ENCODE measurements around the gene FXYD3. TPM values are rescaled to one million over a fixed set of nuclear protein-coding genes. Genes with fewer than 3 reads are reported as not detected.

Gene FXYD3
- total and polyA plus RNA-seq, 7 experiments from 2014 or later, result not detected

DNA sequence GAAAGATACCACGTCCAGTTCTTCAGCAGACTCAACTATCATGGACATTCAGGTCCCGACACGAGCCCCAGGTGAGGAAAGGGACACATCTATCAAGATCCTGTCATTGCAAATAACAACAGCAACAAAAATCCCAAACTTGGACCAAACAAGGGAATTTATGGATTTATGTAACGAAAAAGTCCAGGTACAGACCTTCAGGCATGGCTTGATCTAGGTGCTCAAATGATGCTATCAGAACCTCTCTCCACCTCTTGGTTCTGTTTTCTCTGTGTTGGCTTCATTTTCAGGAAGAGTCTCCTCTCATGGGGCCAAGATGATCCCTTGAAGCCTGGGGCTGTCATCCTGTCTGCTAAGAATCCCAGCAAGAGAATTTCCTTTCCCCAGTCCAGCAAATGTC lies 41.8 kb downstream of the FXYD3 start:
- peaks cover 23 to 32% of the 10 kb centered on the region in 2 donors for H3K4me1 ChIP-seq (ENCODE audit: control insufficient read depth in 2 of 2, insufficient read depth in 2 of 2, low read length in 2 of 2)
- Mint-ChIP-seq H3K9me3 (peaks cover 0 to 12% (median 4%) of the 10 kb centered on the region in 11 donors), H3K4me1 (peaks cover 36 to 68% (median 55%) of the 10 kb centered on the region in 7 donors), H3K27ac (peak overlapping the region in 7 of 9 donors; percentile 29 to 99 (median 84)), H3K4me3 (peak overlapping the region in 9 of 10 donors; percentile 33 to 100 (median 99)), H3K36me3 (peaks cover 22 to 59% (median 53%) of the 10 kb centered on the region in 5 donors), H3K27me3 (peaks cover 0 to 2% (median 0%) of the 10 kb centered on the region in 5 donors)
- ChIA-PET CTCF (interaction anchor here (0.9 kb wide), 1 partner anchor 15 kb away, joined by 3 read pairs; the partner anchor contains the start of gene FXYD7), POLR2A (interaction anchor here (0.7 to 1.1 kb wide), 2 partner anchors 18 to 49 kb away, joined by 3 to 4 read pairs; no protein-coding TSS in a partner anchor)
- H3K4me3 ChIP-seq (ENCODE audit: low read length), result no peak overlapping the region
- intact Hi-C loops (cut with micrococcal nuclease), result no loop called here
- H3K27ac ChIP-seq (ENCODE audit: low read depth, low read length), result peak overlapping the region; percentile 94
- DNase-seq (no peak), ATAC-seq (no peak)
- H3K27me3 ChIP-seq (ENCODE audit: control insufficient read depth in 2 of 2, insufficient read depth in 2 of 2, low read length in 2 of 2), result no peaks in the 10 kb centered on the region
- peaks cover 0 to 5% (median 3%) of the 10 kb centered on the region in 3 experiments for H3K9me3 ChIP-seq (ENCODE audit: control insufficient read depth in 2 of 3, low read length in 3 of 3)
- peaks cover 35 to 67% (median 43%) of the 10 kb centered on the region in 3 experiments for H3K36me3 ChIP-seq (ENCODE audit: control insufficient read depth in 2 of 3, insufficient read depth in 3 of 3, low read length in 3 of 3)

DNA sequence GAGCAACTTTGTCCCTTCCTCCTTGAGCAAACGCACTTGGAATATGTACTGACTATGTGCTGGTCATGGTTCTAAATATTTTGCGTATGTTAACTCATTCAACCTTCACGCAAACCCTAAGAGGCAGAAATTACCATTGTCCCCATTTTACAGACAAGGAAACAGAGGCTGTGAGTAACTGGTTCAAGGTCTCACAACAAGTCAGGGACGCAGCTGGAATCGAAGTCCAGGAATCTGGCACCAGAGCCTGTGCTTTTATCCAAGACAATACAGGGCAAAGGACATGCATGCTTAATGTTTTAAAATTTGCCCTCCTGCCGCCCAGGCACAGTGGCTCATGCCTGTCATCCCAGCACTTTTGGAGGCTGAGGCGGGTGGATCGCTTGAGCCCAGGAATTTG lies 44.0 kb downstream of the FXYD3 start:
- Histone ChIP-seq H3K9me3 (ENCODE audit: control insufficient read depth in 2 of 3, low read length in 3 of 3) (peaks cover 0 to 15% (median 3%) of the 10 kb centered on the region in 3 experiments), H3K27ac (ENCODE audit: low read depth, low read length) (peak overlapping the region; percentile 37), H3K4me3 (ENCODE audit: low read length) (no peak overlapping the region), H3K36me3 (ENCODE audit: control insufficient read depth in 2 of 3, insufficient read depth in 3 of 3, low read length in 3 of 3) (peaks cover 51 to 84% (median 57%) of the 10 kb centered on the region in 3 experiments), H3K27me3 (ENCODE audit: control insufficient read depth in 2 of 2, insufficient read depth in 2 of 2, low read length in 2 of 2) (no peaks in the 10 kb centered on the region), H3K4me1 (ENCODE audit: control insufficient read depth in 2 of 2, insufficient read depth in 2 of 2, low read length in 2 of 2) (peaks cover 18 to 26% of the 10 kb centered on the region in 2 donors)
- Mint-ChIP-seq H3K4me1 (peaks cover 32 to 66% (median 51%) of the 10 kb centered on the region in 7 donors), H3K27ac (peak overlapping the region in 5 of 9 donors; percentile 10 to 76 (median 68)), H3K4me3 (no peak overlapping the region), H3K36me3 (peaks cover 32 to 81% (median 75%) of the 10 kb centered on the region in 5 donors), H3K9me3 (peaks cover 0 to 30% (median 7%) of the 10 kb centered on the region in 11 donors), H3K27me3 (no peaks in the 10 kb centered on the region)
- ChIA-PET POLR2A (interaction anchor here (1.1 to 2.4 kb wide), 3 partner anchors 13 to 55 kb away, joined by 3 to 11 read pairs (median 5); no protein-coding TSS in a partner anchor), CTCF (no interaction called here)
- no peak for DNase-seq
- ATAC-seq, result no peak
- intact Hi-C loops (cut with micrococcal nuclease), result no loop called here

DNA sequence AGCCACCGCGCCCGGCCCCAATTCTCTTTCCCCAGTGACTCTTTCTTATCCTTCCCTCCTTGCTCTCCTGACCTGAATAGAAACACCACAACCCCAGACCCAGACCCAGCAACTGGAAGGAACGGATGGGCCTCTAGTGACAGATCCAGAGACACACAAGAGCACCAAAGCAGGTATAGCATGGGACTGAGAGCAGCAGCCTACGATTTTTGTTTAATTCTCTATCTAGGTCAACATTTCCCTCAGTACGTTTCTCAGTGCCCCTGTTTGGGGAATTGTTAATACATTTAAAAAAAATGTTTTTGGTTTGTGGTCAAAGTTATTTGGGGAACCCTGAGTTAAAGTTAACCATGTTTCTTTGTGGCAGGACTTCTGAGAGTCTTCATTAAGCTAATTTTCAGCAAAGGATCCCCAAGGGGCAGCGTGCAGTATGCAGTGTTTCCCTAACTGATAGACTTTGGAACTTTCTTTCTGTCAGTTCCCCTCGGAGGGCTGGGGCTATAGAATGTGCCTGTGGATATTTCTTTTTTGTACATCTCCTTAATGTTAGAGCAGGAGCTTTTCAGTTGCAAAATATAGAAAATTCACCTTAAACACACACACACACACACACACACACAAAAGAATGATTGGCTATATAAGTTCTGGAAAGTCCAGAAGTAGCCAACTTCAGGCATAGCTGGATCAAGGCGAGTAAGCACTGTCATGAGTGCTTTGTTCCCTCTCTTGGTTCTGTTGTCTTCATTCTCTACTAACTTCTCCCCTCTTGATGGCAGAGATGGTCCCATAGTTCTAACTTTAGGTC lies 45.2 kb downstream of the FXYD3 start:
- intact Hi-C loops (cut with micrococcal nuclease), result no loop called here
- H3K27me3 ChIP-seq (ENCODE audit: control insufficient read depth in 2 of 2, insufficient read depth in 2 of 2, low read length in 2 of 2), result no peaks in the 10 kb centered on the region
- Mint-ChIP-seq H3K4me1 (peaks cover 31 to 64% (median 53%) of the 10 kb centered on the region in 7 donors), H3K27me3 (no peaks in the 10 kb centered on the region), H3K27ac (peak overlapping the region in 7 of 9 donors; percentile 75 to 93 (median 83)), H3K36me3 (peaks cover 38 to 93% (median 84%) of the 10 kb centered on the region in 5 donors), H3K9me3 (peaks cover 0 to 36% (median 14%) of the 10 kb centered on the region in 11 donors), H3K4me3 (no peak overlapping the region)
- DNase-seq (no peak), ATAC-seq (no peak)
- POLR2A ChIA-PET, result interaction anchor here (0.6 to 2.7 kb wide), 10 partner anchors 9 to 144 kb away, joined by 3 to 11 read pairs (median 4); no protein-coding TSS in a partner anchor
- peaks cover 58 to 90% (median 67%) of the 10 kb centered on the region in 3 experiments for H3K36me3 ChIP-seq (ENCODE audit: control insufficient read depth in 2 of 3, insufficient read depth in 3 of 3, low read length in 3 of 3)
- peaks cover 17 to 24% of the 10 kb centered on the region in 2 donors for H3K4me1 ChIP-seq (ENCODE audit: control insufficient read depth in 2 of 2, insufficient read depth in 2 of 2, low read length in 2 of 2)
- H3K4me3 ChIP-seq (ENCODE audit: low read length), result no peak overlapping the region
- no peak overlapping the region for H3K27ac ChIP-seq (ENCODE audit: low read depth, low read length)
- H3K9me3 ChIP-seq (ENCODE audit: control insufficient read depth in 2 of 3, low read length in 3 of 3), result peaks cover 0 to 23% (median 3%) of the 10 kb centered on the region in 3 experiments
- CTCF ChIA-PET, result interaction anchor here (0.9 to 1.5 kb wide), 2 partner anchors 15 to 58 kb away, joined by 3 to 6 read pairs; no protein-coding TSS in a partner anchor

DNA sequence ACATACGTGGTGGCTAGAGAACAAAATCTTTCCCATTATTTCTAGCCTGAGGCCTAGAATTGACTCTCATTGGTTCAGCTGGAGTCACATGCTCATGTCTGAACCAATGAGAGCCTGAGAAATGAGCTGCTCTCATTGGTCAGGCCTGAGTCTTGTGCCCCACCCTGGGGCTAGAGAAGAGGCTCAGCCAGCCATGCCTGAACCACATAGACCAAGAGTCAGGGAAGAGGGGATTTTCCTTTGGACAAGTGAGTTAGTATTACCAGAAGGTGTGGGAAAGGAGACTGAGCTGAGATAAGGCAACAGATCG lies 45.8 kb downstream of the FXYD3 start:
- H3K4me3 Mint-ChIP-seq, result no peak overlapping the region
- ChIA-PET POLR2A (interaction anchor here (0.6 to 2.7 kb wide), 6 partner anchors 13 to 62 kb away, joined by 3 to 11 read pairs (median 6); no protein-coding TSS in a partner anchor), CTCF (interaction anchor here (0.9 to 1.5 kb wide), 2 partner anchors 16 to 58 kb away, joined by 3 to 6 read pairs; no protein-coding TSS in a partner anchor)
- DNase-seq (no peak), ATAC-seq (no peak)
- Histone ChIP-seq H3K36me3 (ENCODE audit: control insufficient read depth in 2 of 3, insufficient read depth in 3 of 3, low read length in 3 of 3) (peaks cover 62 to 96% (median 73%) of the 10 kb centered on the region in 3 experiments), H3K27me3 (ENCODE audit: control insufficient read depth in 2 of 2, insufficient read depth in 2 of 2, low read length in 2 of 2) (no peaks in the 10 kb centered on the region), H3K4me3 (ENCODE audit: low read length) (no peak overlapping the region), H3K27ac (ENCODE audit: low read depth, low read length) (no peak overlapping the region), H3K4me1 (ENCODE audit: control insufficient read depth in 2 of 2, insufficient read depth in 2 of 2, low read length in 2 of 2) (peaks cover 11 to 19% of the 10 kb centered on the region in 2 donors), H3K9me3 (ENCODE audit: control insufficient read depth in 2 of 3, low read length in 3 of 3) (peaks cover 0 to 29% (median 9%) of the 10 kb centered on the region in 3 experiments)
- H3K4me1 Mint-ChIP-seq, result peaks cover 25 to 60% (median 49%) of the 10 kb centered on the region in 7 donors
- H3K9me3 Mint-ChIP-seq, result peaks cover under 1 to 41% (median 16%) of the 10 kb centered on the region in 11 donors
- peaks cover 44 to 95% (median 84%) of the 10 kb centered on the region in 5 donors for H3K36me3 Mint-ChIP-seq
- no peaks in the 10 kb centered on the region for H3K27me3 Mint-ChIP-seq
- intact Hi-C loops (cut with micrococcal nuclease), result no loop called here
- peak overlapping the region in 7 of 9 donors; percentile 71 to 93 (median 80) for H3K27ac Mint-ChIP-seq

DNA sequence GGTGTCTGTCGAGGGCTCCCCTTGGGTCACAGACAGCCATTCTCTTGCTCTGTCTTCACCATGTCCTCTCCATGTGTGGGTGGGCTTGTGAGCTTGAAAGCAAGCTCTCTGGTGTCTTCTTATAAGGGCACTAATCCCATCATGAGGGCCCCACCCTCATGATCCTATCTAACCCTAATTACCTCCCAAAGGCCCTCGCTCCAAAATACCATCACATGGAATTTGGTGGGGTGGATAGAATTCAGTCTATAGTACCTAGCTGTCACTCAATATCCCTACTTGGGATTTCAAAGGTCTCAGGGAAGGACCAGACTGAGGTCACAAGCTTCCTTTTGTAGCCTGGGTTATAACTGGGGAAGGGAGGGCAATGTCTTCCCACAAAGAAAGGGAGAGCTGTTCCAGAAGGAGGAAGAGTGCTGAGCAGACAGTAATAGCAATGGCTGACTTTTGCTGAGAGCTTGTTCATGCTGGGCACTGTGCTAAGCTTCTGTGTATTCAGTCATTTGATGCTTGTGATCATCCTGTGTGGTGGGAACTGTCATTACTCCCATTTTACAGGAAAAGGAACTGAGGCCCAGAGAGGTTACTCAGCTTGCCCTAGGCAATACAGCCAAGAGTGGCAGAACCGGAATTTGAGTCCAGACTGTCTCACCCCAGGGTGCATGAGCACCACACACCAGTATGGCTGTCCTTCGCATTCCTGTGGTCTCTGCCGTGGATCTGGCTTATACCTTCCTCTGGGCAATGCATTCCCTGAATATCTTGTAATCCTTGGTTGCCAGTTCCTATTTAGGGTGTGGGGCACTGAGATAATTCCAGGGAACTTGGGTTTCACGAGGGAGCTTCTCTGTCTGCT lies 47.1 kb downstream of the FXYD3 start:
- Mint-ChIP-seq H3K36me3 (peaks cover 48 to 97% (median 89%) of the 10 kb centered on the region in 5 donors), H3K27ac (peak overlapping the region in 8 of 9 donors; percentile 42 to 83 (median 75)), H3K4me3 (no peak overlapping the region), H3K9me3 (peaks cover 3 to 50% (median 18%) of the 10 kb centered on the region in 11 donors), H3K27me3 (no peaks in the 10 kb centered on the region), H3K4me1 (peaks cover 31 to 60% (median 50%) of the 10 kb centered on the region in 7 donors)
- Histone ChIP-seq H3K36me3 (ENCODE audit: control insufficient read depth in 2 of 3, insufficient read depth in 3 of 3, low read length in 3 of 3) (peaks cover 60 to 97% (median 72%) of the 10 kb centered on the region in 3 experiments), H3K4me3 (ENCODE audit: low read length) (no peak overlapping the region), H3K27ac (ENCODE audit: low read depth, low read length) (peak overlapping the region; percentile 10), H3K27me3 (ENCODE audit: control insufficient read depth in 2 of 2, insufficient read depth in 2 of 2, low read length in 2 of 2) (no peaks in the 10 kb centered on the region), H3K4me1 (ENCODE audit: control insufficient read depth in 2 of 2, insufficient read depth in 2 of 2, low read length in 2 of 2) (peaks cover 18 to 20% of the 10 kb centered on the region in 2 donors), H3K9me3 (ENCODE audit: control insufficient read depth in 2 of 3, low read length in 3 of 3) (peaks cover 0 to 32% (median 13%) of the 10 kb centered on the region in 3 experiments)
- ChIA-PET POLR2A (interaction anchor here (0.6 to 2.7 kb wide), 9 partner anchors 8 to 244 kb away, joined by 3 to 8 read pairs (median 3); partner anchors contain the start of gene FXYD5), CTCF (interaction anchor here (1.4 kb wide), 1 partner anchor 10 kb away, joined by 5 read pairs; no protein-coding TSS in a partner anchor)
- intact Hi-C loops (cut with micrococcal nuclease), result no loop called here
- no peak for ATAC-seq
- DNase-seq, result no peak
